Smooth muscle cell of bladder (primary cell): Measurements from ENCODE around the gene TUBB6. TPM values are rescaled to one million over a fixed set of nuclear protein-coding genes. Genes with fewer than 3 reads are reported as not detected.

Experiments used
- total RNA-seq: library from RNA; depleted of rRNA; stranded (reverse); fragments of >200 nt; gene quantifications from 2 replicates; pipeline ENCODE4 v1.2.3, GENCODE V29; 2014

TUBB6 gene
- total RNA-seq = 475 and 568 TPM in 2 replicates

GRCh38 chr18:12307701-12308385 lies at the start of gene TUBB6:
TUBB6 (plus strand) TSS chr18:12308241; CDS start chr18:12308293, 52 bp downstream.

Other genes with a start within 250 kb of the TUBB6 start
- not detected in 2 replicates for gene ANKRD62, start 214.4 kb upstream of the TUBB6 start, total RNA-seq
- gene CIDEA, start 53.9 kb upstream of the TUBB6 start, total RNA-seq = 0.09 TPM in 1 of 2 replicates, not detected in the other
- 39.3 and 45.3 TPM in 2 replicates for gene AFG3L2, start 69.0 kb downstream of the TUBB6 start, total RNA-seq
- 3.6 and 4.9 TPM in 2 replicates for gene PRELID3A, start 99.7 kb downstream of the TUBB6 start, total RNA-seq